NOMO-1 treated with dmso at 0.1 percent for 144 hours (cell line): ENCODE results near the gene FANCG.

Experiments used
- DNase-seq: peaks from one replicate; lab custom pipeline; 2025; ENCODE audit not compliant: unreplicated experiment; lab: John Stamatoyannopoulos, UW

Gene FANCG

GRCh38 chr9:35069020-35069419 lies 10.7 kb downstream of the FANCG start:
- DNase-seq: no peak

DNA sequence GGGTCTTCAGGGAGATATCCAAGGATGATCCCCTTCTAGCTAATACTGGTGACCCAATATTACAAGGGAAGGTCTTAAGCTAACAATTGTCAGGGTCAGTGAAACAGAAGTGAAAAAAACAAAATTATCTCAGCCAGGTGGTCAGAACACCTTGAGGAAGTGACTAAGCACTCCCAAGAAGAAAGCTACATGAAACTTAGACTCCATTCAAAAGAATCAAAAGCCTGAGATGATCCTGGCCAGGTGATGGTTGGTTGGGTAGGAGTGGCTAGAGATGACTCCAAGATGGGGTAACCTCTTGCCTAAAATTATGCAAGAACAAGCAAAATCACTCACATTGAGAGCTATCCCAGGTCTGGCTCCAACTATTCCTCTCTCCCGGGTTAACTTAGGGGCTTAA lies 12.7 kb downstream of the FANCG start:
- DNase-seq: no peak

GRCh38 chr9:35060548-35061207 lies 19.1 kb downstream of the FANCG start:
- no peak for DNase-seq

- DNase-seq: no peak
Measured at GRCh38 chr9:35059438-35059837, 20.3 kb downstream of the FANCG start.

- no peak for DNase-seq
Measured at GRCh38 chr9:35057271-35057620, 22.5 kb downstream of the FANCG start.

GRCh38 chr9:35056571-35057270 lies 23.0 kb downstream of the FANCG start:
- DNase-seq: no peak

GRCh38 chr9:35054871-35055644 lies 24.7 kb downstream of the FANCG start:
- DNase-seq: no peak

GRCh38 chr9:35054185-35054835 lies 25.4 kb downstream of the FANCG start:
- DNase-seq: no peak

- no peak for DNase-seq
Measured at GRCh38 chr9:35051069-35051967, 28.4 kb downstream of the FANCG start.

DNA sequence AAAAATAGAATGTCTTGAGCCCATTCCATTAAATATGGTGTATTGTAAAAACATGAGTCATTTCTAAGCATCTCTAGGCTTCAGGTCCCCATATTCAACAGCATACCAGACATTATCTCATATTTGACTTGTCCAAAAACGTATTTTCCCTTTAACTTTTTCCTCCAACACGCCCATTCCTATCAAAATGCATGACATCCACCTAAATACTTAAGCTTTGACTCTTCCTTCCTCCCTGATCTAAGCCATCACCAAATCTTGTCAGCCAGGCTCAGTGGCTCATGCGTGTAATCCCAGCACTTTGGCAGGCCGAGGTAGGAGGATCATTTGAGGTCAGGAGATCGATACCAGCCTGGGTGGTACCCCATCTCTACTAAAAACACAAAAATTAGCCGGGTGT lies 31.2 kb downstream of the FANCG start:
- DNase-seq: no peak

- DNase-seq: no peak
Measured at GRCh38 chr9:35044071-35044470, 35.7 kb downstream of the FANCG start.

DNA sequence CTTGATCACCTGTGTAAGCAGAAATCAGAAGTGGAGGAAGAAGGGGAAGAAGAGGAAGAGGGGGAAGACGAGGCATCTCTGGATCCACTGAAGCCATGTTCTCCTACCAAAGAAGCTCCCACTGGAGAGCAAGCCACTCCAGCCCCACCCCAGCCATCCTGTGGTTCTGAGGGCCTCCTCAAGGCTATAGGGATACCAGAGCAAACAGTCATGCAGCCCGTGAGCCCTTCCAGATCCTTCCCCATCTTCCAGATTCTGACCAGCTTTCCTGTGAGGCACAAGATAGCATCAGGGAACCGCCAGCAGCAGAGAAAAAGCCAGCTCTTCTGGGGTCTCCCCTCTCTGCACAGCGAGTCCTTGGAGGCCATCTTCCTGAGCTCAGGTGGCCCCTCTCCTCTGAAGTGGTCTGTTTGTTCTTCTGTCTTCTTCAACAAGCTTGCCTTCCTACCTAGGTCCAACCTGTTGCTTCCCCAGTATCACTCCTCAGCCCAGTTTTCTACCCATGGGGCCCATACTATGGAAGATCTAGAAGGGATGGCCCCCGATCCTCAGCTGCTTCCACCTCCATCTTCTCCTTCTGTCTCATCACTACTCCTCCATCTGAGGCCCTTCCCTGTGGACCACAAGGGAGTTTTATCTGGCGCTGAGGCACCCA lies 36.7 kb downstream of the FANCG start:
- no peak for DNase-seq

- no peak for DNase-seq
Measured at GRCh38 chr9:35042081-35042604, 37.6 kb downstream of the FANCG start.

DNA sequence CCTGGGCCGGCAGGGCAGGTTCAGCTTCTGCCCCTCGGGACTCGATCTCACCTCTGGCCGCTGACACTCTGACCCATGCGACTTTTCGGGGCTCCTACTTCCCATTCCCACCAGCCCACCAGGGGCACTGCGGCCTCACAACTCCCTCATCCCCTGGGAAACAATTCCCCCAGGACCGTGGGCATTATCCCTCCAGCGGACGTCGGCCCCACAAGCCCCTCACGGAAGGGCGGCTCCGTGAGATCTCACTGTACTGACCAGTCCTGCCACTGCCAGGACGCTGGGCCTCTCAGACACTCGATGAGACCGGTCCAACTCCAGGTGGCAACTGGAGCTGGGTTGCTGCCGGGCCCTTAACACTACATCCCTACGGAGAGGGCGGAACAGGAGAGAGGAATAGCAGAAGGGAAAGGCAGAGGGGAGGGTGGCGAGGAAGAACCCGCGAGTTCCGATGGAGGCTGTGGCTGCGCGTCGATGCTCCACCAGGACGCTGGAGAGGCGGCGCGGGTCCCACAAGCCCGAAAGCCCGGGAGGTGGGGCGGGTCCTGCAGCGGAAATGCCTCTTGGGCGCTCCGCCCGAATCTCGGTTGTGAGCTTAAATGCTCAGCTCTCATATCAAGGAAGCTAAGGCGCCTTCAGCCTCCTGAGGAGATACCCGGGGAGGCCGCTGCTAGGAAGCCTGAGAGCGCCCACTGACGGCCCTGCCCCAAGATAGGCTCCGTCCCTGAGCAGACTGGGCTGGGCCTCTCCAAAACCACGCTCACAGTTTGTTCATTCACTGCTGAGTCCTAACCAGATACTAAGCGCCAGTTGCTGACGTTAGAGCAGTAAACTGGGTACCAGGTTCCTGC lies 43.7 kb downstream of the FANCG start:
- no peak for DNase-seq

DNA sequence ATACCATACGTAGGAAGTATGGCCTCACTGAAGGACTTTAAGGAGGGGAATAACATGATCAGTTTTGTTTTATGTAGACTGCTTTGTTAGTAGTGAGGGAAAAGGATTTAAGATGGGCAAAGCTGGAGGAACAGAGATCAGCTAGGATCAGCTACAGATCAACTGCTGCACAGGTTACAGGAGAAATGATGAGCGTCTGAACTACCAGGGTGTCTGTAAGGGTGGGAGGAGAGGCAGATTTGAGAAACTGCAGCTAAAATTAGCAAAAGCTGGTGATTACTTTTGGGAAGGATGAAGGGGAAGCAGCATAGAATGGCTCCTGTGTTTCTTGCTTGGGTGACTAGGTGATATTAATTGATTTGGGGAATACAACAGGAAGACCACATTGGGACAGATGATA lies 46.6 kb downstream of the FANCG start:
- no peak for DNase-seq

GRCh38 chr9:35029852-35030251 lies 49.9 kb downstream of the FANCG start:
- no peak for DNase-seq

GRCh38 chr9:35029241-35029640 lies 50.5 kb downstream of the FANCG start:
- DNase-seq: no peak

DNA sequence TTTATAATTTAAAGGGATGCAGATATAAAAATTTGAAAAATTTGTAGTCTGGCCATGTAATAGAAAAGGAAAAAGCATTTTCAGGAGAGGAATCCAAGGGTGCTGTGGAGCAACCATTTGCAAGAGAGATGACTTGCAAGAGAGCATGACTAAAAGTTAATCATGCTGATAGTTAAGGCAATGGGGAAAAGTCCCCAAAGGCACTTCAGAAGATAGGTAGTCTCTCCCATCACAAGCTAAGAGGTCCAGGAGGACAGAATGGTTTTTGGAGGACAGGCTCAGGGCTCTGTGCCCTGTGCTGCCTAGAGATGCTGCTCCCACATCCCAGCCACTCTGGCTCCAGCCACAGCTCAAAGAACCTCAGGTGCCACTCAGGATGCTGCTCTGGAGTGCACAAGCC lies 51.4 kb downstream of the FANCG start:
- DNase-seq: no peak

GRCh38 chr9:35027860-35028259 lies 51.9 kb downstream of the FANCG start:
- DNase-seq: no peak
